HG03103 (cell line): ENCODE measurements around the gene PSMG3.

Experiments
- ATAC-seq: cut with Tn5 transposase; IDR thresholded peaks from one replicate; pipeline ENCODE4 v1.9.1; 2021; ENCODE audit warnings: low read depth; ENCODE audit not compliant: unreplicated experiment

The PSMG3 gene

DNA sequence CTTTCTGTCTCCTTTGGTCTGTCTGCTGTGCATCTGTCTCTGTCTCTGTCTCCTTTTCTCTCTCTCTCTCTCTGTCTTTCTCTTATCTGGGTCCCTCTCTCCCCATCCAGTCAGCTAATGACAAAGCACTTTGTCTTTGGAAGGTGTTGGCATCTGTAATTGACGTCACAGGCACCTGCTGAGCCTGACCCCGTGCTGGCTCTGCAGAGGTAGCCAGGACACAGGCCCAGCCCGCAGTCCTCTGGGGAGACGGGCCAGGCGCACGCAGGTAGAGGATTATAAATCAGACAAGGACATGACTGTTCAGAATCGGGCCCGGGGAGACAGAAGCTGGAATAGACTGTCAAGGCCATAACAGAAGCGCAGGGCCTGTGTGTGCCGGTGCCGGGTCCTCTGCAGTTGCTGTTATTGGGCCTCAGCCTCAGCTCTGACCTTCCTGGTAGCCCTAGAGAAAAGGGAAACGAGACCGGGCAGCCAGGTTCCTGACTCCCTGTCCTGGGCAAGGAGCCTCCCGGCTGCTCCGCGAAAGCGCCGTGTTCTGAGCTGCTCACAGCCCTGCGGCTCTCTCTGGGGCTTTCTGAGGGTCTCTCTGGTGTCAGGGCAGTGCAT is 10.7 kb upstream of the PSMG3 start:
- ATAC-seq, result no peak

DNA sequence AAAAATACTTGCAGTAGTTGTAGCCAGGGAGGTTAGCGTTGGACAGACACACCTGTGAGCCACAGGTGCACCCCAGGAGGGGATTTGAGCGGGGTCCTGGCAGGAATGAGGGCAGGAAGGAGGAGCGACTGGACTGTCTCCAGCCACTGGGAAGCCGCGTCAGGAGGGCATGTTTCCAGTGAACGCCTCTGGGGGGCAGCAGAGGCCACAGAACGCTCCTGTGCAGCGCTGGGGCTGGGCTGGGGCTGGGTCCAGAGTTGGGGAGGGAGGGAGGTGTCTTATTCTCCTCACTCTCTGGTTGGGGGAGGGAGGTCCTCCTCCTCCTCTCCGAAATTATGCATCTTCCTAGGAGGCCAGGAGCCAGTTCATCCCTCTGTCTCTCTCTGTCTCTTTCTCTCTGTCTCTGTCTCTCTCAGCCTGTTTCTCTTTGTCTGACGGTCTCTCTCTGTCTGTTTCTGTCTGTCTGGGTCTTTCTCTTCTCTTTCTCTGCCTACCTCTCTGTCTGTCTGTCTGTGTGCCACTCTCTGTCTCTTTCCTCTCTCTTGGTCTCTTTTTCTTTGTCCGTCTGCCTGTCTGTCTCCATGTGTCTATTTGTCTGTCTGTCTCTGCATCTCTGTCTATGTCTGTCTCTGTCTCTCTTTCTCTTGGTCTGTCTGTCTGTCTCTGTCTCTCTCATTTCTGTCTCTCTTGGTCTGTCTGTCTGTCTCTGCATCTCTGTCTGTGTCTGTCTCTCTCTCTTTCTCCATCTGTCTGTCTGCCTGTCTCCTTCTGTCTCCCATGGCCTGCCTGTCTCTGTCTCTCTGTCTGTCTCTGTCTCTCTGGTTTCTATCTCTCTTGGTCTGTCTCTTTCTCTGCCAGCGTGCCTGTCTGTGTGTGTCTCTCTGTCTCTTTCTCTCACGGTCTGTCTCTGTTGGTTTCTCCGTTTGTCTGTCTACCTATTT is 9.9 kb upstream of the PSMG3 start:
- no peak for ATAC-seq

DNA sequence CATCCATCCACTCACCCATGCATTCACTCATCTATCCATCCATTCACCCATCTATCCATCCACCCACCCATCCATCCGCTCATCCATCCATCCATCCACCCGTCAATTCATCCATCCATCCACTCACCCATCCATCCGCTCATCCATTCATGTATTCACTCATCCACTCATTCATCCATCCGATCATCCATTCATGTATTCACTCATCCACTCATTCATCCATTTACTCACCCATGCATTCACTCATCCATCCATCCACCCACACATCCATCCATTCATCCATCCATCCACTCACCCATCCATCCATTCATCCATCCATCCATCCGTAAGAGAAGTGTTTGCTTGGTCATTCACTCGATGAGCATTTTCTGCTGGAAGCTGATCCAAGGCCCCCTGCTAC is 8.7 kb upstream of the PSMG3 start:
- ATAC-seq, result no peak

DNA sequence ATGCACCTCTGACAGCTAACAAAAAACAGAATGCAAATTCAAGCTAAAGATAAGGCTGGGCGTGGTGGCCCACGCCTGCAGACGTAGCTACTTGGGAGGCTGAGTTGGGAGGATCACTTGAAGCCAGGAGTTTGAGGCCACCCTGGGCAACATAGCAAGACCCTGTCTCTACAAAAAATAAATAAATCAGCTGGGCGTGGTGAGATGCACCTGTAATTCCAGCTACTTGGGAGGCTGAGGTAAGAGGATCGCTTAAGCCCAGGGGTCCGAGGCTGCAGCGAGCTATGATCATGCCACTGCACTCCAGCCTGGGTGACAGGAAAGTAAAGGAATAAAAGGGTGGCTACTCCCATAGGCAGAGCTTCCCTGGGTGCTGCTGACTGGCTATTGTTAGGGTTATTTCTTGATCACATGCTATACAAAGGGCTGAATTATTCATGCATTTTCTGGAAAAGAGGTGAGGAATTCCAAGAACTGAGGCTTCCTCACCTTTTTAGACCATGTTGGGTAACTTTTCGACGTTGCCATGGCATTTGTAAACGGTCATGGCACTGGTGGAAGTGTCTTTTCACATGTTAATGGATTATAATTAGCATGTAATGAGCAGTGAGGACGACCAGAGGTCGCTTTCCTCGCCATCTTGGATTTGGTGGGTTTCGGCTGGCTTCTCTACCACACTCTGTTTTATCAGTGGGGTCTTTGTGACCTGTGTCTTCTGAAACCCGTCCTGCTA is 6.9 kb upstream of the PSMG3 start:
- ATAC-seq, result no peak

DNA sequence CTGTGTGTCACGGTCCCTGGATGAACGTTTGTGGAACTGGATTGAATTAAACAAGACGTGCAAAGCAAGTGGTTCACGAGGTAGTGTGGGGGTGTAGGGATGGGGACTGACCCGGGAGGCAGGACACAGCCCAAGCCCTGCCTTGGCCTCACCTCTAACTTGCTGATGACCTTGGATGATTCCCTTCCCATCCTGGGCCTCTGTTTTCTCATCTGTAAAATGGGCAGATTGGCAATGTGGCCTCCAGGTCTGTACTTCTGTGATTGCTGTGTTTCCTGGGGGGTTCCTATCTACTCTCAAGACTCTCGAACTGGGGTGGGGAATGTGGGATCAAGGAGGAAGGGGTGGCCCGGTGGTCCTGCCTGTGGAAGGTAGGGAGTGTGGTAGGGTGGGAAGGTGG is 6.0 kb upstream of the PSMG3 start:
- no peak for ATAC-seq

DNA sequence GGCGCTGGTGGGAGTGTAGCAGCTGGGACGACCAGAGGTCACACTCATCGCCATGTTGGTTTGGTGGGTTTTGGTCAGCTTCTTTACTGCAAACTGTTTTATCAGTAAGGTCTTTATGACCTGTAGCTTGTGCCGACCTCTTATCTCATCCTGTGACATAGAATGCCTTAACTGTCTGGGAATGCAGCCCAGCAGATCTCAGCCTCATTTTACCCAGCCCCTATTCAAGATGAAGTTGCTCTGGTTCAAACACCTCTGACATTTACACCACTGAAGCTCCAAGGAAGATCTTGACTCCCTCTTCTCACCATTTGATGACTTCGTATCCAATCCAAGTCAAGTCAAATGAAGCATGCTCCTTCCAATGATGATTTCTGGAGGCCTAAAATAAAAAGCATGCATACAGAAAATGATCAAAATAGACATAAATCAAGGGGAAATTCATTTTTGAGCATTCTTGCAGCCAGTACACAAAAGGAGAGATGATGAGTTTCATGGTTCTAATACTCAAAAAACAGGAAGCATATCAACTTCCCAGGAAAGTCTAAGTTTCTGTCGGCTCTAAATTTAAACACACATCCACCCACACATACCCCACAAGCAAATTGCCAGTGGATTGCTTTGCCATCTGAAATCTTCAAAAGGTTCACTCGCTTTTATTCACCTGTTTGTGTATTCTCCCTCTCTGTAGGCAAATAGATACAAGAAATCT is 2.4 kb upstream of the PSMG3 start:
- ATAC-seq, result no peak

DNA sequence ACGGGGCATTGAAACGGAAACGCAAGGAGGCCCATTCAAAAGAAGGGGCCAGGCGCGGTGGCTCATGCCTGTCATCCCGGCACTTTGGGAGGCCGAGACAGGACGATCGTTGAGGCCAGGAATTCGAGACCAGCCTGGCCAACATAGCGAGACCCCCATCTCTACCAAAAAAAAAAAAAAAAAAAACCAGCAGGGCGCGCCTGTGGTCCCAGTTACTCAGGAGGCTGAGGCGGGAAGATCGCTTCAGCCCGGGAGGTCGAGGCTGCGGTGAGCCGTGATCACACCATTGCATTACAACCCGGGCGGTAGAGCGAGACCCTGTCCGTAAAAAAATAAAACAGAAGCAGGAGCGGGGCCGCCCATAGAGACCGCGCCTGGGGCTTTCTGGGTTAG is 396 bp downstream of the PSMG3 start:
- no peak for ATAC-seq

DNA sequence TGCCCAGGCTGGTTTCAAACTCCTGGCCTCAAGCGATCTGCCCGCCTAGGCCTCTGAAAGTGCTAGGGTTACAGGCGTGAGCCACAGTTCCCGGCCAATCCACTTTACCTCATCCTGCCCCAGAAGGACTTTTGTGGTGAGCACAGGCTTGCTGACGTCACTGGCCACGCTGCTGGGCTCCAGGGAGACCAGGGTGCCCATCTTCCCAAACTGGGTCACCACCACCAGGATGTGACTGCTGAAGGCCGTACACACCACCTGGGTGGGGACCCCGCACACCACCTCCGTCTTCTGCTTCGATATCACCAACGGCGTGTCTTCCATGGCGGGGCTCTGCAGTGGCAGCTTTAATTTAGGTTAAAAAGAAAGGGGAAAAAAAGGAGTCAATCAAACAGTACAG is 816 bp downstream of the PSMG3 start:
- no peak for ATAC-seq

DNA sequence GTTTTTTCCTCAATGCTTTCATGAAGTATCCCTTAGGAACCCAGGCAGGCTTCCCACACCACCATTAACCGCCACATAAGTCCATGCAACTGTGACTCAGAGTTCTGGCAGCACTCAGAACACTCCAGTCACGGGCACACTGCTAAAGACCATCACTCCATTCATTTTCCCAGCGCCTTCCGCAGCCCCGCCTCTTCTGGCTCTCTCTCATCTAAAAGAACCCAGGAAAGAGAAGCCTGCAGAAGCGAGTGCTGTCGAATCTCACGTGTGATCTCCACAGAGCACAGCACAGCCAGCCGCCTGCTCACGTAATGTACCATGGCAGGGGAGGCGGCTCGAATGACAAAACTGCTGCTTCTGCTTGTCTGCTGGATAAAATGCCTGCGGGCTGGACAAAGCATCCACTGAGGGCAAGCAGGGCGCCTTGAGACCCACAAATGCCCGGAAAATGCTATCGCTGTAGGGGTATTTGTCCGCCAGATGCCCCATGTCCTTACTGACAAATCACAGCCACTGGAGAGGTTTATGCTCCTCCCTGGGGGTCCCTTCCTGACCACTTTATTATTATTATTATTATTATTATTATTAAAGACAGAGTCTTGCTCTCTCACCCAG is 1.8 kb downstream of the PSMG3 start:
- no peak for ATAC-seq

DNA sequence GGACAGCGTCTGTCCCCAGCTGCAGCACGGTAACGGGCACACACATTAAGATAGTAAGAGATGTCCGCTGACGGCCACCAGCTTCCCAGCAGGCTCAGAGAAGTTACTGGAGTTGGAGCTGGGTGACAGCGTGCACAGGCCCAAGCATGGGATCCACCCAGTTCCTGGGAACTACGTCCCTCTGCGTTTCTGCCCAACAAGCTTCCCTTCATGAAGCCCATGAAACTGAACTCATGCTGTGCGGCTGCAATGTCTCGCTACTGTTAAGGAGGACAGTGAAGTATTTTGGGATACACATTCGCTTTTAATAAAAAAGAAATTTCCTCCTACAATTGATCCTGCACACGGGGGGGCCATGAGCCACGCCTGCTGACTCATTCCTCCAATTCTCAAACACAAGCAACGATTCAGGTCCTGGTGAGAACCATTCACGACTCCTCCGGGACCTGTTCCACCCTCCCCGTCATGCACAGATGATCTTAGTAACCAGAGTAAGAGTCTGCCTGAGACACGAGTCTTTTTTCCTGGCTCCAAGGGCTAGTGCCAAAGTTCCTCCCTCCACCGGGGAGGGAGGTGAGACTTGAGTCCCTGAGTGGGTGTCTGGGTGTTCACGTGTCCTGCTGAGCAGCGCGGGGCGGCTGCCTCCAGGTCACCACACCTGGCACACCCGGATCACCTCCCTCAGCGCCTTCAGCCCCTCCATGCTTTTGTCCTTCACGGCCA is 2.6 kb downstream of the PSMG3 start:
- ATAC-seq, result no peak

DNA sequence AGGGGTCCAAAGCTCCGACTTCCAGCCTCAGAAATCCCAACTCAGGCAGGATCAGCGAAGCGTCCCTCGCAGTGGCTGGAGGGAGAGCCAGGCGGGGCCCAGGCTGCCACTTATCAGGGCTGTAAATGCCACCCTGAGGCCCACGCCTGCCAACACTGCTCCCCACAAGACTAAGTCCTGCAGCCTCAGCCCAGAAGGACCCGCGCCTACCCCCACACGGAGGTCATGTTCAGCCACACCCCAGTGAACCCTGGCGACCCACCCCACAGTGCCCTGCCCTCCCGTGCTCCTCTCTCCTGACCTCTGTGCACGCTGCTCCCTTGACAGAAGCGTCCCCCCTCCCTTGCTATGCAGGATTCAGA is 3.2 kb downstream of the PSMG3 start:
- no peak for ATAC-seq

DNA sequence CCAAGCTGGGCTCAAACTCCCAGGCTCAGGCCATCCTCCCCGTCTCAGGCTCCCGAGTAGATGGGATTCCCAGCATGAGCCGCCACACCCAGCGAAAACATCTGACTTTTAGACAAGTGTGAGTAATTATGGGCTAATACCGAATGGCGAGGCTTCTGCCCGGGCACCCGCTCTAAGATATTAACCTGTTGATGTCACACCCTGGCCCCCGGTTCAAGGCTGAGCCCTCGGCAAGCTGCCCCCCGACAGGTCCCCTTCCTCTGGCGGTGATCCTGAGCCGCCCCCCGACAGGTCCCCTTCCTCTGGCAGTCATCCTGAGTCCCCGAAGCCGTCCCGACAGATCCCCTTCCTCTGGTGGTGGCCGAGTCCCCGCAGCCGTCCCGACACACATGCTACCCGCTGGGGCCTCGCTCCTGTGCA is 5.2 kb downstream of the PSMG3 start:
- no peak for ATAC-seq

DNA sequence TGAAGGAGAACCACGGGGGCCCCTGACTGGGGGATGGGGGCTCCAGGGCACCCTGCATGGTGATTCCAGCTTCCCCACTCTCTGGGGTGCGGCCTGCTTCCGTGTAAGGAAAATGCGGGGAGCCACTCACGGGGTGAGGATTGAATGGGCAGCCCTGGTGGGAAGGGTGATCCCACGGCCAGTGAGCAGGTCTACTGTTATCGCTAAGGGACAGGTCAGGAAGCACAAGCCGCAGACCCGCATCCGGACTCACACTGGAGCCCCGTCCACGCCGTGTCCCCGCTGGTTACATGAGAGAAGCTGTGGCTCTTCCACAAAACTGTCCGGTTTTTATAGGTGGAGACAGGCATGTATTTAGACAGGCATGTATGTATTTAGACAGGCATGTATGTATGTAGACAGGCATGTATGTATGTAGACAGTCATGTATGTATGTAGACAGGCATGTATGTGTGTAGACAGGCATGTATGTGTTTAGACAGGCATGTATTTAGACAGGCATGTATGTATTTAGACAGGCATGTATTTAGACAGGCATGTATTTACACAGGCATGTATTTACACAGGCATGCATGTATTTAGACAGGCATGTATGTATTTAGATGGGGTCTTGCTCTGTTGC is 5.7 kb downstream of the PSMG3 start:
- ATAC-seq, result no peak

DNA sequence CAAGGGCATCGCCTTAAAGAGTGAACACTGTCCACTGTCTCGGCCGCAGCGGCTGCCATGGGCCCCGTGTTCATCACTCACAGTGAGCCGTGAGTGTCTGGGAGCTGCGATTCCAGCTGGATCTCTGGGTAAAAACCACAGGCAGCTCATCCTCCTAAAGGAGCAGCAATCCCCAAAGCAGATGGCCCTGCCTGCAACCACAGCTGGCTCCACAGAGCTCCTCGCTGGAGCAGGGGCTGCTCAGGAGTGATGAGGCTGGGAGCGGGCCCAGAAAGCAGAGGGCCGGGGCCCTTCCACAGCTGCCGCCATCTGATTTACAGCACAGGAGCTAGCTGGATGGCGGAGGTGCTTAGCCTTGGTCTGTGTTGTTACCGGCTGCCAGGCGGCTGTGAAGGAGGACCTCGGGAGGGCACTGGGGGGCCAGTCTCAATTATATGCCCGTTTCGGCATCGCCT is 7.2 kb downstream of the PSMG3 start:
- no peak for ATAC-seq

DNA sequence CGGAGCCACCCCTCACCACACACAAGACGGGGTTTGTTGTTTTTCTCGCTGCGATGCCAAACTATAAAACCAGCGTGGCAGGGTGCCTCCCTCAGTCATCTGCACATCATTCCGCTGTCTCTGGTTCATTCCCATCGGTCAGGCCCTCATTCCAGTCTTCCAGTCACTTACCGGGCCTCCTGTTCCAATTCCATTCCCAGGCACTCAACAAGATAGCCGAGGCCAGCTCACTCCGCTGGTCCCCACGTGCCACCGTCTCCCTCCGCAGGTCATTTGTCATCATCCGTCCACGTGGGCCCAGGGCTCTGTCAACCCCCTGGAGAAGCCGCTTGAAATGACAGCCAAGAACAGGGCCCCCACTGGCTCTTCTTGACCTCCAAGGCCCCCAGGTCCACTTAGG is 7.7 kb downstream of the PSMG3 start:
- ATAC-seq, result no peak

DNA sequence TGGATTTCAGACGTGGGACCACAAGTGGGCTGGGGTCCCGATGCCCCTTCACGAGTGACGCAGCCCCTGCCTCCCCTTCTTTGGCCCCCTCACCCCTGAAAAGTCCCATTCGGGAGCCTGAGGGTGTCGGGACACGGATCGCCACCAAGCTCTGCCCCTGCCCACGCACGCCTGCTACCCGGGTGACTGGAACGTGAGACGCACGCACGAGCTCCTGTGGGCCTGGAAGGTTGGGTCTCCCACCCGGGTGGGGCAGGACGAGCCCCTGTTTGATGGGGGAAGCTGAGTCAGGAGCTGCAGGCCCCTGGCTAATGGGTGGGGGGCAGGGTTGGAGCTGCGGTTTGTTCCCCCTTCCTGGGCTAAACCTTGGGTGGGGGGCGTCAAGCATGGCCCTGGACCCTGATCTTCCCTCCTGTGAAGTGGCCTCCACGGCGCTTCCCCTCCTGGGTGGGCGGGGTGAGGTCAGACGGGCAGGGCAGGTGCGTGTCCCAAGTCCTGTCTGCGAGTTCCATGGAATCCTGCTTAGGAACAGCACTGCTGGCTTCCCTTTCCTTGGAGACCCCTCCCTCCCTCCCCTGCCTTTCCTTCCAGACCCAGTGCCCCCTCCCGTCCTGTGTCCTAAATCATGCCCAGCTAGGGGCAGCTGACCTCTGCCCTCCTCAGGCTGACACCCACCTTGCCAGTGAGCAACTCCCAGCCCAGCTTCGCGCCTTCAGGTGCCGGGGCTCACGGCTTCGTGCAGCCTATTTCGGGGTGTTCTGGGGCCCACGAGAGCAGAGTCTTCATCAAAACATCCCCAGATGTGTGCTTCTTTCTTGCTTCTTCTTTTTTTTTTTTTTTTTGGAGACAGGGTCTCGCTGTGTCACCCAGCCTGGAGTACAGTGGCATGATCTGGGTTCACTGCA is 8.5 kb downstream of the PSMG3 start:
- no peak for ATAC-seq

DNA sequence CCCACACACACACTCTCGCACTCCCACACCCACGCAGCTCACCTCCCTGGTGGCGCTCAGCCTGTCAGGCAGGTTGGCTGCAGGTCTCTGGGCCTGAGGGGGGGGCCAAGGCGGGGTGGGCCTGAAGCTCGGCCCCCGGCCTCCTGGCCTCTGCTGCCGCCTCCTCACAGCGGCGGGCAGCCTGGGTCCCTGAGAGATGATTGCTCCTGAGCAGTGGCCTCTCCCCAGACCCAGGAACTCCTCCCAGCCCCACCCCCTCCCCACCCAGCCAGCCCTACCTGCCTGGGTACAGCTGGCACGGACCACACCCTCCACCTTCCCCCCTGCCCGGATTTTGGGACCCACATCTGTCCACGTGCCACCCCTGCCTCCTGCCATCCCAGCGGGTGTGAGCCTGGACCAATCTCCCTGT is 9.2 kb downstream of the PSMG3 start:
- no peak for ATAC-seq
